Thyroid gland (tissue), 4 donors: ENCODE results near the gene DYRK4.

Experiments
- POLR2A ChIP-seq, 2 donors: fragments of 450-650 bp; IDR thresholded peaks; one replicate each; pipeline ENCODE4 v1.6.1; 2017; ENCODE audit warnings: antibody characterized with exemption in 2 of 2, mild to moderate bottlenecking in 2 of 2, moderate library complexity in 1 of 2
- TF ChIP-seq, protein P1 (sequence below), 6 experiments: fragments of 200-600 bp in 3 of 6; fragments of 450-650 bp in 3 of 6; sonication (generic) in 3 of 6; IDR thresholded peaks; one replicate each; pipeline ENCODE4 v1.5.1; 2016 to 2019; ENCODE audit warnings: antibody characterized with exemption in 6 of 6, mild to moderate bottlenecking in 2 of 6, inconsistent platforms in 1 of 6, moderate library complexity in 1 of 6

DNA sequence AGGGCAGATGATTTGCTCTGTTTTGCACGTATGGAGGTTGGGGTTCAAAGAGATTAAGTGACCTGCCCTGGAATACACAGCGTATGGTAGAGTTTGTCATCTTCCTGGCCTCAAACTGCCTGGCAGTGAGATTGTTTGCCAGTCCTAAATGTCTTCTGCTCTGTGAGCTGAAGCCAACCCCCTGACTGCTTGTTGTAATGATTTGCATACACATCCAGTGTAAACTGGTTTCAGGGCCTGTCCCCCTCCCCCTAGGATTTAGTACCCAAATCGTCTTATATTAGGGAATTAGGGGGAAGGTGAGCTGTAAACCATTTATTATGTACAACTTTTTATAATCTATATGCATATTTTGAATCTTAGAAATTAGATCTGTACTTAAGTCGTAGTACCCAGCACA is 48.5 kb downstream of the DYRK4 start:
- TF ChIP-seq, protein P1, sequence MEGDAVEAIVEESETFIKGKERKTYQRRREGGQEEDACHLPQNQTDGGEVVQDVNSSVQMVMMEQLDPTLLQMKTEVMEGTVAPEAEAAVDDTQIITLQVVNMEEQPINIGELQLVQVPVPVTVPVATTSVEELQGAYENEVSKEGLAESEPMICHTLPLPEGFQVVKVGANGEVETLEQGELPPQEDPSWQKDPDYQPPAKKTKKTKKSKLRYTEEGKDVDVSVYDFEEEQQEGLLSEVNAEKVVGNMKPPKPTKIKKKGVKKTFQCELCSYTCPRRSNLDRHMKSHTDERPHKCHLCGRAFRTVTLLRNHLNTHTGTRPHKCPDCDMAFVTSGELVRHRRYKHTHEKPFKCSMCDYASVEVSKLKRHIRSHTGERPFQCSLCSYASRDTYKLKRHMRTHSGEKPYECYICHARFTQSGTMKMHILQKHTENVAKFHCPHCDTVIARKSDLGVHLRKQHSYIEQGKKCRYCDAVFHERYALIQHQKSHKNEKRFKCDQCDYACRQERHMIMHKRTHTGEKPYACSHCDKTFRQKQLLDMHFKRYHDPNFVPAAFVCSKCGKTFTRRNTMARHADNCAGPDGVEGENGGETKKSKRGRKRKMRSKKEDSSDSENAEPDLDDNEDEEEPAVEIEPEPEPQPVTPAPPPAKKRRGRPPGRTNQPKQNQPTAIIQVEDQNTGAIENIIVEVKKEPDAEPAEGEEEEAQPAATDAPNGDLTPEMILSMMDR (IDR thresholded peaks at IDR 0.05) = no peak
- TF ChIP-seq POLR2A (IDR thresholded peaks at IDR 0.05) = no peak
